Measurements from ENCODE around the gene KCNMA1. TPM values are rescaled to one million over a fixed set of nuclear protein-coding genes. Genes with fewer than 3 reads are reported as not detected.

KCNMA1 gene
- total and polyA plus RNA-seq, 2 donors from 2014 or later: 4.2 to 8.9 TPM

GRCh38 chr10:77509391-77509790 is 128.2 kb downstream of the KCNMA1 start:
- TF ChIP-seq CTCF (IDR thresholded peaks at IDR 0.05; ENCODE audit: borderline replicate concordance, extremely low read depth, insufficient read depth): no peak
- Histone ChIP-seq H3K4me3 (ENCODE audit: low read length in 3 of 3) (no peak overlapping the region), H3K36me3 (ENCODE audit: control insufficient read depth in 2 of 3, insufficient read depth in 3 of 3, low read length in 3 of 3) (no peaks in the 10 kb centered on the region), H3K27ac (ENCODE audit: low read depth in 2 of 2, low read length in 2 of 2) (no peak overlapping the region), H3K9ac (ENCODE audit: low read length in 3 of 3) (no peak overlapping the region), H3K27me3 (ENCODE audit: control insufficient read depth, insufficient read depth, low read length) (no peaks in the 10 kb centered on the region), H3K4me1 (ENCODE audit: control insufficient read depth in 2 of 3, insufficient read depth in 2 of 3, low read depth in 1 of 3, low read length in 3 of 3) (peaks cover 0 to 9% (median 0%) of the 10 kb centered on the region in 3 donors), H3K9me3 (ENCODE audit: control insufficient read depth in 2 of 3, insufficient read depth in 1 of 3, low read length in 3 of 3) (no peaks in the 10 kb centered on the region)
- FAIRE-seq: no peak
- DNase-seq: no peak
- intact Hi-C loops (cut with DNase I): no loop called here

GRCh38 chr10:77507291-77507880 is 130.2 kb downstream of the KCNMA1 start:
- FAIRE-seq (no peak), DNase-seq (no peak)
- Histone ChIP-seq H3K9me3 (ENCODE audit: control insufficient read depth in 2 of 3, insufficient read depth in 1 of 3, low read length in 3 of 3) (no peaks in the 10 kb centered on the region), H3K9ac (ENCODE audit: low read length in 3 of 3) (no peak overlapping the region), H3K4me3 (ENCODE audit: low read length in 3 of 3) (no peak overlapping the region), H3K36me3 (ENCODE audit: control insufficient read depth in 2 of 3, insufficient read depth in 3 of 3, low read length in 3 of 3) (no peaks in the 10 kb centered on the region), H3K4me1 (ENCODE audit: control insufficient read depth in 2 of 3, insufficient read depth in 2 of 3, low read depth in 1 of 3, low read length in 3 of 3) (peaks cover 0 to 5% (median 0%) of the 10 kb centered on the region in 3 donors), H3K27me3 (ENCODE audit: control insufficient read depth, insufficient read depth, low read length) (no peaks in the 10 kb centered on the region), H3K27ac (ENCODE audit: low read depth in 2 of 2, low read length in 2 of 2) (no peak overlapping the region)
- intact Hi-C loops (cut with DNase I): no loop called here
- TF ChIP-seq CTCF (IDR thresholded peaks at IDR 0.05; ENCODE audit: borderline replicate concordance, extremely low read depth, insufficient read depth): no peak

GRCh38 chr10:77506517-77507200 is 130.9 kb downstream of the KCNMA1 start:
- intact Hi-C loops (cut with DNase I): no loop called here
- H3K27me3 ChIP-seq (ENCODE audit: control insufficient read depth, insufficient read depth, low read length): no peaks in the 10 kb centered on the region
- no peaks in the 10 kb centered on the region for H3K9me3 ChIP-seq (ENCODE audit: control insufficient read depth in 2 of 3, insufficient read depth in 1 of 3, low read length in 3 of 3)
- H3K4me1 ChIP-seq (ENCODE audit: control insufficient read depth in 2 of 3, insufficient read depth in 2 of 3, low read depth in 1 of 3, low read length in 3 of 3): peaks cover 0 to 5% (median 0%) of the 10 kb centered on the region in 3 donors
- no peak overlapping the region for H3K9ac ChIP-seq (ENCODE audit: low read length in 3 of 3)
- no peak for TF ChIP-seq CTCF (IDR thresholded peaks at IDR 0.05; ENCODE audit: borderline replicate concordance, extremely low read depth, insufficient read depth)
- FAIRE-seq: no peak
- no peak overlapping the region for H3K4me3 ChIP-seq (ENCODE audit: low read length in 3 of 3)
- no peak overlapping the region for H3K27ac ChIP-seq (ENCODE audit: low read depth in 2 of 2, low read length in 2 of 2)
- DNase-seq: no peak
- H3K36me3 ChIP-seq (ENCODE audit: control insufficient read depth in 2 of 3, insufficient read depth in 3 of 3, low read length in 3 of 3): no peaks in the 10 kb centered on the region

Measured in kidney (tissue), 14 donors.